GM12892 (cell line): ENCODE measurements around the gene HOXC4.
A peak's percentile ranks its signal among the peaks of the same experiment; 100 is the strongest.
"Not testable (repeated sequence)": the region's sequence is repeated elsewhere in the genome, so short reads cannot be mapped to it uniquely, and the experiment has no call there.

Experiments
- DNase-seq: peaks from one replicate; pipeline ENCODE4 v3.0.0; 2011; ENCODE audit not compliant: insufficient read length
- FAIRE-seq: peaks from 2 replicates; lab custom pipeline; 2011; peaks lifted over from hg19 to GRCh38; lab: Jason Lieb, UNC
- POLR2A ChIP-seq: IDR thresholded peaks from 2 replicates; pipeline ENCODE4 v1.6.1; 2011; ENCODE audit warnings: low read depth, low read length, control low read depth
- POLR2AphosphoS5 ChIP-seq: IDR thresholded peaks from 2 replicates; pipeline ENCODE4 v1.6.1; 2011; ENCODE audit warnings: low read depth, low read length, control low read depth
- TAF1 ChIP-seq: IDR thresholded peaks from 2 replicates; pipeline ENCODE4 v1.6.1; 2011; ENCODE audit warnings: low read depth, mild to moderate bottlenecking, control low read depth, low read length, borderline replicate concordance

HOXC4 gene

GRCh38 chr12:54040148-54040494 is 13.5 kb upstream of the HOXC4 start:
- FAIRE-seq = peak; percentile 27
- TF ChIP-seq POLR2A (no peak), POLR2AphosphoS5 (no peak), TAF1 (no peak)
- DNase-seq = no peak

- TF ChIP-seq POLR2A = no peak
- no peak for TF ChIP-seq POLR2AphosphoS5
- no peak for TF ChIP-seq TAF1
- DNase-seq = no peak
- no peak for FAIRE-seq
Measured at GRCh38 chr12:54040648-54041047, 13.0 kb upstream of the HOXC4 start.

- TF ChIP-seq POLR2A = no peak
- no peak for DNase-seq
- FAIRE-seq = no peak
Measured at GRCh38 chr12:54041097-54041690, 12.4 kb upstream of the HOXC4 start.

GRCh38 chr12:54042033-54042432 is 11.6 kb upstream of the HOXC4 start:
- not testable (repeated sequence) for FAIRE-seq, DNase-seq

GRCh38 chr12:54042970-54043853 is 10.4 kb upstream of the HOXC4 start:
- TF ChIP-seq POLR2AphosphoS5 (no peak), POLR2A (no peak), TAF1 (no peak)
- FAIRE-seq (no peak), DNase-seq (no peak)

- TF ChIP-seq TAF1 (no peak), POLR2AphosphoS5 (no peak), POLR2A (no peak)
- DNase-seq (no peak), FAIRE-seq (peak; percentile 40)
Measured at GRCh38 chr12:54044425-54045103, 9.1 kb upstream of the HOXC4 start.

- DNase-seq (no peak), FAIRE-seq (peak; percentile 42)
- TF ChIP-seq POLR2AphosphoS5 (no peak), TAF1 (no peak), POLR2A (no peak)
Measured at GRCh38 chr12:54045401-54045800, 8.2 kb upstream of the HOXC4 start.

GRCh38 chr12:54045868-54046521 is 7.6 kb upstream of the HOXC4 start:
- FAIRE-seq = no peak

GRCh38 chr12:54046809-54047159 is 6.9 kb upstream of the HOXC4 start:
- DNase-seq (no peak), FAIRE-seq (no peak)
- TF ChIP-seq TAF1 (no peak), POLR2A (no peak), POLR2AphosphoS5 (no peak)

More at GRCh38 chr12:54045868-54046521, 7.6 kb upstream of the HOXC4 start:
- no peak for TF ChIP-seq POLR2AphosphoS5
- no peak for TF ChIP-seq TAF1
- no peak for TF ChIP-seq POLR2A
- no peak for DNase-seq

- FAIRE-seq (no peak), DNase-seq (no peak)
- TF ChIP-seq POLR2A = no peak
- TF ChIP-seq POLR2AphosphoS5 = no peak
- TF ChIP-seq TAF1 = no peak
Measured at GRCh38 chr12:54047160-54047963, 6.3 kb upstream of the HOXC4 start.

- DNase-seq (no peak), FAIRE-seq (no peak)
- TF ChIP-seq POLR2AphosphoS5 (no peak), TAF1 (no peak), POLR2A (no peak)
Measured at GRCh38 chr12:54047964-54048303, 5.7 kb upstream of the HOXC4 start.
